HG02642 (cell line): ENCODE data around the gene FAM24A.
"Not testable (repeated sequence)": the region's sequence is repeated elsewhere in the genome, so short reads cannot be mapped to it uniquely, and the experiment has no call there.

ENCODE experiments used
- ATAC-seq: cut with Tn5 transposase; IDR thresholded peaks from one replicate; pipeline ENCODE4 v1.9.1; 2021; ENCODE audit warnings: mild to moderate bottlenecking; ENCODE audit not compliant: unreplicated experiment, poor library complexity

Gene FAM24A, protein sequence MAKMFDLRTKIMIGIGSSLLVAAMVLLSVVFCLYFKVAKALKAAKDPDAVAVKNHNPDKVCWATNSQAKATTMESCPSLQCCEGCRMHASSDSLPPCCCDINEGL

DNA sequence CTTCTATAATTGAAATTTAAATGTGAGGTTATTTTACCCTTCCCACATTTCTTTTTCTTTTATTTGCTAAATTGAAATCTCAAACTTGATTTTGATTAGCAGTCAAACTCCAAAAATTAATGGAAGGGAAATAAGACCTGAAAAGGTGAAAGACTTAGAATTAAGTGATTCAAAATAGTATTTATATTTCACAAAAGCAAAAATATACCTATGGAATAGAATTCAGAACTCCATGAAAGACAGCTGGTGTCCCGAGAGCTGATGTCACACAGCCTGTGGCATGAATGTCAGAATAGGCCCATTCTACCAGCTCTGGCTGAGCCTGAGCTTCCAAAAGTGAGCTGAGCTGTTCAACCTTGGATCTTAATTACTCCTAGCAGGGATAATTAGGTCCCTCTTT lies at the start of gene FAM24A:
Gene FAM24A, plus strand, starts transcription at position 301 of the 400 bp plus-strand sequence. CDS start 1,025 bp downstream, outside the sequence.
- ATAC-seq: no peak

DNA sequence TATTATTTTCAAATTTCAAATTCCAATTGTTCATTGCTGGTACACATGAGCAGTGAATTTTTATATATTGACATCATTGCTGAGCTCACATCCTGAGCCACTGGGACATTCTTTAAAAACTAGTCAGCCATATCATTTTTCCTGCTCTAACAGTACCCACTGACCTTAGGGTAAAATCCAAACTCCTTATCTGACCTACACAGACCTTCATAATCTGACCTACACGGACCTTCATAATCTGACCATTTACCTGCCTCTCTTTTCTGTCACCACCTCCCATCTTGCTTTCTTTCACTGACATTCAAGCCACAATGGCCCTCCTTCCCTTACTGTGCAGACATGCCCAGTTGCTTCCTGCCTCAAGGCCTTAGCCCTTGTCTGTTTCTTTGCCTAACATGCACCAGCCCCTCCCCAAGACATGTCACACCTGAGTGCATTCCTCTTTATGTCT lies 48.7 kb upstream of the FAM24A start:
- ATAC-seq: no peak

DNA sequence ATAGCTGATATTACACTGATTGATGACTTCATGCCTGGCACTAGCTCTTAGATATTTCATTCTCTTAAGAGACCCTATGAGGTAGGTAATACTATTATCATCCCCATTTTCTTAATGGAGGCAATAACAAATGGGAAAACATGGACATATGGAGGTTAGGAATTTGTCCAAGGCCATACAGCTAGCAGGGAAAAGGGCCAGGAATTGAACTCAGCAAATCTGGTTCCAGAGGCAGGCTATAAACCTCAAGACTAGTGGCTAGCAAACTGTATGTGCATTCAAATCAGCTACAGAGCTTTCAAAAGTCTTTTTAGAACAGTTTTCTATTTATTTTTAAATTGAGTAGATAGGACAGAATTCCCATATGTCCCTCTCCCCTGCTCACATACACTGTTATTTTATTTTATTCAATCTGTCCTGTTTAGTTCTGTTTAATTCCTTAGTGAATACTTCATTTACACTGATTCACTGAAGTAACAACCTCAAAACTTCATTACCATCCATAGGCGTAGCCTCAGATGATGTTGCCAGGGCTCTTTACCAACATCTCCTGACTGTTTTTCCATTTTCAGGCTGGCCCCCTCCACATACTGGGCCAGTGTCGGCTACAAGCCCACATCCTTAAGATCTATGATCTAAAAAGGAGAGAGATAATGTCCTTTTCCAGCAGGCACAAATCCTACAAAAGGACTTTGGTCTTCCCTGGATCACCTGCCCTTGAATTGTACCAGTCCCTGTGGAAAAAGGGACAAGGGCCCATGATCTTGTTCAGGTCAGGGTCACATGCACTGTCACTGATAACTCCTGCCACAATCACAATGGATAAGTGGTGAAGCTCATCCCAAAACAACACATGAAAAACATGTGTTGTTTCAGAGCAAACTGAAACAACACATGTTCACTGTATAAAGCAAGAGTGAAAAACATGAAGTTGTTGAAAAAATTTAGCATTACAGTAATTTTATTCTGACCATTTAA lies 46.9 kb upstream of the FAM24A start:
- no peak for ATAC-seq

DNA sequence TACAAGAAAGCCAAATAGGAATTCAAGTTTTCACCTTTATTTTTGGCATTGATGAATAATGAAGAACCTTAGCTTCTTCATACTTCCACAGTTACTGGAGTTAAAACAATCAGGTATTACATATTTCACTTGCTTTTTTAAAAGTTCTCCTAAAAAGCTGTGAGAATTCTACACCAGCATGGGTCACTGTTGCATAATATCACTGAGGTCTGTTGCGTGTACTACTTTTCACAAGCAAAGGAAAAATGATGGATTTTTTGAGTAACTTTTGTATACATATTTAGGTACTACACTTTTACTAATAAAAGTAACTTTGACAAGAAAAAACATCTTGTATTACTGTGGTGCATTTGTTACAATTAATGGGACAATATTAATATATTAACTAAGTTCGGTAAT lies 46.2 kb upstream of the FAM24A start:
- ATAC-seq: no peak

DNA sequence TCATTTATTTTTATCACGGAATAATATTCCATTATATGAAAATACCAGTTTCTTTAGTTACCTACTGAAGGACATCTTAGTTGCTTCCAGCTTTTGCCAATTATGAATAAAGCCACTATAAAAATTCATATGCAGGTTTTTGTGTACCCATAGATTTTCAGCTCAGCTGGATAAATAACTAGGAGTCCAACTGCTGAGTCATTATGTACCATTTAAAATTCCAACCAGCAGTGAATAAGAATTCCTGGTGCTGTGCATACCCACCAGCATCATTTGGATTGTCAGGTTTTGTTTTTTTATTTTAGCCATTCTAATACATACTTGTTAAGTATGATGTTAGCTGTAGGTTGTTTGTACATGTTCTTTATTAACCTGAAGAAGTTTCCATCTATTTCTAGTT lies 45.5 kb upstream of the FAM24A start:
- ATAC-seq: no peak

DNA sequence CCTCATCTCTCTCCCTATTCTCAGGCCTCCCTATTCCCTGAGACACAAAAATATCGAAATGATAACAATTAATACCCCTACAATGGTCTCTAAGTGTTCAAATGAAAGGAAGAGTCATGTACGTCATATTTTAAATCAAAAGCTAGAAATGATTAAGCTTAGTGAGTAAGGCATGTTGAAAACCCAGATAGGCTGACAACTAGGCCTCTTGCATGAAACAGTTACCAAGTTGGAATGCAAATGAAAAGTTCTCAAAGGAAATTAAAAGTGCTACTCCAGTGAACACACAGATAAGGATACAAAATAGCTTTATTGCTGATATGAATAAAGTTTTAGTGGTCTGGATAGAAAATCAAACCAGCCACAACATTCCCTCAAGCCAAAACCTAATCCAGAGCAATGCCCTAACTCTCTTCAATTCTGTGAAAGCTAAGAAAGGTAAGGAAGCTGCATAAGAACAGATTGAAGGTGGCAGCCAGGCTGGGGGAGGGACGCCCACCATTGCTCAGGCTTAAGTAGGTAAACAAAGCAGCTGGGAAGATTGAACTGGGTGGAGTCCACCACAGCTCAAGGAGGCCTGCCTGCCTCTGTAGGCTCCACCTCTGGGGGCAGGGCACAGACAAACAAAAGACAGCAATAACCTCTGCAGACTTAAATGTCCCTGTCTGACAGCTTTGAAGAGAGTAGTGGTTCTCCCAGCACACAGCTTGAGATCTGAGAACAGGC lies 43.5 kb upstream of the FAM24A start:
- ATAC-seq: not testable (repeated sequence)

DNA sequence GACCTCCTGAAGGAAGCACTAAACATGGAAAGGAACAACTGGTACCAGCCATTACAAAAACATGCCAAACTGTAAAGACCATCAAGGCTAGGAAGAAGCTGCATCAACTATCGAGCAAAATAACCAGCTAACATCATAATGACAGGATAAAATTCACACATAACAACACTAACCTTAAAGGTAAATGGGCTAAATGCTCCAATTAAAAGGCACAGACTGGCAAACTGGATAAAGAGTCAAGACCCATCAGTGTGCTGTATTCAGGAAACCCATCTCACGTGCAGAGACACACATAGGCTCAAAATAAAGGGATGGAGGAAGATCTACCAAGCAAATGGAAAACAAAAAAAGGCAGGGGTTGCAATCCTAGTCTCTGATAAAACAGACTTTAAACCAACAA lies 41.6 kb upstream of the FAM24A start:
- ATAC-seq: not testable (repeated sequence)

DNA sequence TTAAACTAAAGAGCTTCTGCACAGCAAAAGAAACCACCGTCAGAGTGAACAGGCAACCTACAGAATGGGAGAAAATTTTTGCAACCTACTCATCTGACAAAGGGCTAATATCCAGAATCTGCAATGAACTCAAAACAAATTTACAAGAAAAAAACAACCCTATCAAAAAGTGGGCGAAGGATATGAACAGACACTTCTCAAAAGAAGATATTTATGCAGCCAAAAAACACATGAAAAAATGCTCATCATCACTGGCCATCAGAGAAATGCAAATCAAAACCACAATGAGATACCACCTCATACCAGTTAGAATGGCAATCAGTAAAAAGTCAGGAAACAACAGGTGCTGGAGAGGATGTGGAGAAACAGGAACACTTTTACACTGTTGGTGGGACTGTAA lies 38.5 kb upstream of the FAM24A start:
- not testable (repeated sequence) for ATAC-seq

DNA sequence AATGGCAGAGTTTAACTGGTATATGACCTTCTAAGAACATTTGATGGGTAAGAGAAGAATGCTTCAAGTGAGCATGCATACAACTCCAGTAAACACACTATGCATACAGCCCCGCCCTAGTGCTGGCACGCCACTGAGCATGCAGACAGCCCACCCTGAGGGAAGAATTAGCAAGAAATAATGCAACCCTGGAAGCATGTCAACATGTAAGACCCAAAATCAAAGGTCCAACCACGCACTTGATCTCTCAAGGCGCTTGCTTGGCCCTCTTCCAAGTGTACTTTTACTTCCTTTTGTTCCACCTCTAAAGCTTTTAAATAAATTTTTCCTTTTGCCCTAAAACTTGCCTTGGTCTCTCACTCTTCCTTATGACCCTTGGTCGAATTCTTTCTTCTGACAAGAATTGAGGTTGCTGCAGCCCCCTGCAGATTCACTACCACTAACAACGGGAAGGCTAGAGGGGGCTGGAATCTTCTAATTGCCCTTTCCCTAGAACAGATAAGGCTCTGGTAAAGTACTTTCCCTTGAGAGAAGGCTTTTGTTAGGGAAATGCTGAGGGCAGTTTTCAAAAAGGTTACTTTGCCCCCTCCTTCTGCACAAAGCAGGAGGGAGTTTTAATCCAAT lies 34.5 kb upstream of the FAM24A start:
- no peak for ATAC-seq

DNA sequence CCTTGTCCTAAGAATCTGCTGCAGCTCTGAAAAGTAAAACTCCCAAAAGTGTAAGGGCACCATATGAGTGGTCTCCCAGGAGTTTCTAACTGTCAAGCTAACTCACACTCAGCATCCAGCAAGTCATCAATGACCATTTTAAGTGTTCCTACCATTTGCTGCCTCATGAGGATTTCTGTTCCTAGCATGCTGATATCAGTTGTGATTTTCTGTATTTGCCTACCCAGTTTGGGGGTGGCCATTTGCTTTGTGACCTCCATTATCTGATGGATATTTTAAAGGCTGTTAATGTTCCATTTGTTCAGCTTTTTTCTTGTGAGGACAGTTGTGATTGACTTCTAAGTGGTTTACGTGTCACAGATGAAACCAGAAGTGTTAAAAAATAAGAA lies 33.9 kb upstream of the FAM24A start:
- no peak for ATAC-seq

DNA sequence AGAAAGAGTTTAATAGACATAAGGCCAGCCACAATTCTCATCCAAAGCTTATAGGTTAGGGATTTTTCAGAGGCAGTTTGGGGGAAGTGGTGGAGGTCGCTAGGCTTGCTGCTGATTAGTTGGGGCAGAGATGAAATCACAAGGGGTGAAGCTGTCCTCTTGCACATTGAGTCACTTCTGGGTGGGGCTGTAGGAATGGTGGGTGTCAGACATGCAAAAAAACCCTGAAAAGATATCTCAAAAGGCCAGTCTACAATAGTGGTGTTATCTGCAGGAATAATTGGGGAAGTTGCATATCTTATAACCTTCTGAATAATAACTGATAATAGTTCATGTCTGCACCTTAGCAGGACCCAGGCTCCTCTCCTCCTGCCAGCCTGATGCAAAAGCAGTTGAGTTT lies 33.1 kb upstream of the FAM24A start:
- no peak for ATAC-seq

DNA sequence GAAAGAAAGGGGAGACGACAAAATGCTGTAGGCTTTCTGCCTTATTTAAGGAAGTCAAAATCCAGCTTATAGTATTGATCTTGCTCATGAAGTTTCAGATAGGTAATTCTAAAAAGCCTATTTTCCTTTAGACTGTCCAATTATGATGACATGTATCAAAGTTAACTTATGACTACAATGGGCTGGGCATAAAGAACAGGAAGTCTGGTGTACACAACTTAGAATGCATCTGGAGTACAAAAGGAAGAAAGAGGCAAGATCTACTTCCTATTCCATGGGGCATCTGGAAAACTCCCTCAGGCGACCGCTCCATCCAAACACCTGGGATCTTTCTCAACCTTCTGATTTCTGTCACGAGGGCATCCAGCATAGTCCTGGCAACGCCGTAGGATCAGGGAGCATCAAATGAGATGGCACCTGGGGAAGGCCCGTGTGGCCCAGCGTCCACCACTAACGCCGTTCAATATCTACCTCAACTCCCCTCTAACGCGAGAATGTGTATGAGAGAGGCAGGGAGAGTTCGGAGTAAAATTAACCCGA lies 31.5 kb upstream of the FAM24A start:
- peak; percentile 16 for ATAC-seq

DNA sequence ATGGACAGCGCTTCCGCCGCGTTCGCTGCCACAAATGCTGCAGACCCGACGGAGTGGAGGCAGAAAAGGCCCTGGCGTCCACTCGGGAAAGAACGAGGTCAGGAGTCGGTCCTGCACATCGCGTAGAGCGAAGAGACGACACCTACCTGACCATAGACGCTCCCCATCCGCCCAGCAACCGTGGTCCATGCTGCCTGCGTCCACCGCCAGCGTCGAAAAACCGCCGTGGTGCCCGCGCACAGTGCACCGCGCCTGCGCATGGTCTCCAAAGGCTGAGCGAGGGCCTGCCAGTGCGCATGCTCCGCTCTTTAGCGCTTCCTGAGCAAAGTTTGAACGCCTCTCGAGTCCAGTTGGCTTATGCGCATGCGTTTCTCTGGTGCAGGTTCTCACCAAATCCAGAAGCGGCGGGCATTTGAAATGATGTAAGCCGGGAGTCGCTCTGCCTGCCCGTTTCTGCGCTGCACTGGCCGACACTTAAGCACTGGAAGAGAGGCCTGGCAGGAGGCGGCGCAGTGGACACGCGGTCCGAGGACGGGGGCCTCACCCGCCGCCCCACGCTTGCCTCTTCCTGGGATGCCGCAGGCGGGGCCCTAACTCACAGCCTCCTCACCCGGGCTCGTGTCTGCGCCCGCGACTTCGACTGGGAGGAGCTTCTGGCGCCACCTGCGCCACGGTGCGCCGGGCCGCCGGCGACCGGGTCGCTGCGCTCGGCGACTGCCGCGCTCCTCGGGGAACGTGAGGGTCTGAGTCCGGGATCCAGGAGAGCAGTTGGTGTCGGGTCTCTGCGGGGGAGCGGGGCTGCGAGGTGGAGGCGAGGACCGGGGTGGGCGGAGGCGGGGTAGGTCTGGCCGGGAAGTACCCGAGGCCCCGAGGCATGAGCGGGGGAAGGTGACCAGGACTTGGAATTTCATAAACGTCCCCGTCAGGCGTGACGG lies 30.8 kb upstream of the FAM24A start, which contains the start of gene FAM24B:
Gene FAM24B, minus strand, starts transcription at position 243 of the 935 bp plus-strand sequence. CDS start 29,066 bp downstream, outside the sequence.
- peak; percentile 79 for ATAC-seq

DNA sequence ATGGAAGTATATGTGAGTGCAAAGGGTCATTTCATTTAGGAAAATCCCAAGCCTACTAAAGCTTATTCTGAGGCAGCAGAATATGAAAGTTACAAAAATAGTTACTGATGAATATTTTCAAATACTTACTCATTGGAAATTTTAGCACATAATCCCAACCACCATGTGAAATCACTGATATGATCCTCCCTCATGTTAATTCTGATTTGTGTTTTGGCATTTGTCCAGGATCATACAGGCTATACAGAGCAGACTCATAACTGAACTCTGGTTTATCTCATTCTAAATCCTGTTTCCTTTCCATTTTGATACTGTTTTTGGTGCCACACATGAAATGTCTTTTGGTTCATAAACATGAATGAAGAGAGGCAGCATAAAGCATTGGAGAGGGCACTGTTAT lies 27.6 kb upstream of the FAM24A start:
- no peak for ATAC-seq

DNA sequence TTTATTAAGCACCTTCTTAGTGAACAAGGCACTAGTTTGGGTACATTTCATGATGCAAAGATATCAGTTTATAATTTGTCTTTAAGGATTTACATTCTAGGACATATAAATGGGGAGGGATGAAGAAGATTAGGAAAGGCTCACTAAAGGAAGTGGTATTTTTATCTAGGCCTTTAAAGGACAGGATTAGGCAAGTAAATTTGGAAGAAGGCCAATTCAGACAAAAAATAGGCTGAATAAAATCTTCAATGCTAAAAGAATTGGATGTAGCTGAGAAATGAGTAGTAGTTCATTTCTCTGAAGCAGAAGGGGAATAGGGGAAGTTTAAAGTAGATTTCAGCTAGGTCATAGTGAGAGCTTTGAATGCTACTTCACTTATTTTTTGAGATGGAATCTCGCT lies 26.2 kb upstream of the FAM24A start:
- no peak for ATAC-seq

DNA sequence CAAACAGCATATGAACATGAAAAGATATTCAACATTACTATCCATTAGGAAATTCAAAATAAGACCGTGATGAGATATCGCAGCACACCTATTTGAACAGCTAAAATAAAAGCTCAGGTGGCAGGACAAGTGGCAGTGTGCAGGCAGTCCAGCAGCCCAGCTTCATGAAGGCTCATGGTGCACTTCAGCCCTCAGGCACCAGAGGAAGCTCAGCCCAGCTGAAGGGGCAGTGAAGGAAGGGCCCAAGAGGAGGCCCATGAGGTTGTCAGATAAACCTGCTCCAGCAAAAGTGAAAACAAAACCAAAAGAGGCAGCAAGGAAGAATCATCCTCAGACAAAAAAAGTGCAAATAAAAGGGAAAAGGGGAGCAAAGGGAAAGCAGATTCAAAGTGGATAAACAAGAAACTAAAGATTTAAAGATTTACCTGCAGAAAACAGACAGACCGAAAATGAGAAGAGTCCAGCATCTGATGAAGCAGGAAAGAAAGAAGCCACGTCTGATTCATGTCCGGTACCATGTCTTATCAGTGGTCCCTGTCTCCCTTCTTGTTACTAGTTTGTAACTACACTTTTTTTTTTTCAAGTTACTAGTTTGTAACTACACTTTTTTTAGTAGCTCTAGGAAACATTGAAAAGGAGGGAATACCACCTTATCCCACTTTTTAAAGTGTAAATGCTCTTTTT lies 16.0 kb upstream of the FAM24A start:
- no peak for ATAC-seq

DNA sequence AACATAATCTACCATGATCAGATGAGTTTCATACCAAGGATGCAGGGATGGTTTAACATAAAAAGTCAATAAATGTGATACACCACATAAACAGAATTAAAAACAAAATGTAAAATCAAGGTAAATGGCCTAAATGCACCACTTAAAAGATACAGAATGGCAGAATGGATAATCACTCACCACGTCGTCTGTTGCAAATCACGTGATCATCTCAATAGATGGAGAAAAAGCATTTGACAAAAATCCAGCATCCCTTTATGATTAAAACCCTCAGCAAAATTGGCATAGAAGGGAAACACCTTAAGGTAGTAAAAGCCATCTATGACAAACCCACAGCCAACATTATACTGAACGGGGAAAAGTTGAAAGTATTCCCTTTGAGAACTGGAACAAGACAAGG lies 6.5 kb upstream of the FAM24A start:
- ATAC-seq: not testable (repeated sequence)

DNA sequence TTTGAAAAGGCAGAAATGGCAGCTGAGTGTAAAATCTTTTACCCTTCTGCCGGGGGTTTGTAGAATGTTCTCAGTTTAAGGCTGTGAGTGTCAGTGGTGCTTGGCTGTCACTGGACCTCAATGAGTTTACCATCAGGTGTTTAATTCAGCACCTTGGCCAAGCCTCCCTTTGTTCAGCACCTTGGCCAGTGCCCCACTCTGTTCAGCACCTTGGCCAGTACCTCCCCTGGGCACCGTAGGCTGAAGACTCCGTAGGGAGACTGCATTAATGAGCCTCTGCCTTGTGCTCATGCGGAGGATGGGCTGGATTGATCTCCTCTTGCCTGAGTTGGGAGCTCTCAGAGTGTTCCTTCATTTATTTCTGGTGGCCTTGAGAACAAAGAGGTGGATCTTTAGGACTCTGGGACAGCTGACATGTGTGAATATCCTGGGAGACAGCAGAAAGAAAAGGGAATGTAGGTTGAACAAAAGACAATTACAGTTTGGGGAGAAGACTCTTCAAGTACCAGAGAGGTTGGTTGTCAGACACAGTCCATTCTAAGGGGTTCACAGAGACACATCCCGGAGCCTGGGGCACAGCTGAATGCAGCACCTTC lies 1.6 kb downstream of the FAM24A start:
- no peak for ATAC-seq
